GM11168 (cell line): ENCODE data around the gene HOXB7.

Source experiments
- in situ Hi-C: fragments of 300-500 bp; cut with MboI; formaldehyde crosslinking; loops from one replicate; pipeline ENCODE4 v1.12.0; 2022; ENCODE audit warnings: low sequenced_read_pairs; ENCODE audit not compliant: unreplicated experiment

HOXB7 gene

DNA sequence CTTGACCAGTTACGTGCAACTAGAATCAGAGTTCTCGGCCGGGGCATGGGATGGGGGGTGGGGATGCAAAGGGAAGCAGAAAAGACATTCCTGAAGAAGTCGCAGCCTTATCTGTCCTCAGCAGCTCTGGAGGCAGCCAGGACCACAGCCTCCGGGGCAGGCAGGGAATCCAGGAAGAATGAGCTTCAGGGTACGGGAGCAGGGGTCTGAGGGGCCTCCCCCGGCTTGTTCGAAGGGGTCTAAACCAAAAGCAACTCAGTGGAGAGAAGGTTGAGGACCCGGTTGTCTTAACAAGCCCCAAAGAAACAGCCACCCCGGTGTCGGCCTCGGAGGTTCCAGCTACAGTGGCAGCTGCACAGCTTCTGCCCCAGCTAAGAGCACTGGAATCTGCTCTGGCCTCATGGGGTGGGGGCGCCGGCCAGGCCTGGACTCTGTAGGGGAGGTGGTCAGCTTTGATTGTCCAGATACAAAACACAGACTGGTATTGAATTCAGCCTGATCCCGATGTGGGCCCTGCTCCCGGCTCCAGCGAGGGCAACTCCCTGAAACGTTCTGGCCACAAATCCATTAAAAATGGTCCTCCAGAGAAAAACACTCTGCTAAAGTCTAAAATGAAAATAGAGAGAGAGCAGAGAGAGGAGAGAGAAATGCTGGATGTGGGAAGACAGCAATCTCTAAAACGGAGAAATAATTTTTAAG is 40.3 kb downstream of the HOXB7 start:
- in situ Hi-C loops: no loop called here

DNA sequence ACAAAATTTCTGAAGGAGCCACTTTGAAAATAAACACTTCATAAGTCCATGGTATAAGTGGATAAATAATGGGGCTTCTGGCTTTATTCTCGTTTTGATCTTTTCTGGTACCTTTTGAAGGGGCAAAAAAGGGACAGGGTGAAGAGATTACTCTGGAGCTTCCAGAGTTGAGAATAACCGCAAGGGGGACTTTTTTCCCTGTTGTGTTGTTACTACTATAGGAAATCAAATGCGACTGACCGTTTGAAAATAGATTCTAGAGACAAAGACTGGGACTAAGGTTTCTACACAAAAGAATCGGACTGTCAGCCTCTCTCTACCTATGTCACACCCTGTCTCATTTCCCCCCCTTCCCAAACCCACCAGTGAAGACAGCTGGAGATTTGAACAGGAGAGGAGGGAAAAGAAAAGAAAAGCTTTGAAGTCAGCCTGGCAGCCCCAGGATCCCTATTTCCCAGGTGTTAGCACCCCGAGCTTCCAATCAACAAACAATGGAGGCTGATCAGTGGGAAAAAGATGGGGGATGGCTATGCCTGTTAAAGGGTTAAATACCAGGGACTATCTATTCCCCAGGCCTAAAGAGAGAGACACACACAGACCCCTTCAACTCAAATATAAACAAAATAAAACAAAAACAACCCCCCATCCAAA is 41.0 kb downstream of the HOXB7 start:
- in situ Hi-C loops: no loop called here

DNA sequence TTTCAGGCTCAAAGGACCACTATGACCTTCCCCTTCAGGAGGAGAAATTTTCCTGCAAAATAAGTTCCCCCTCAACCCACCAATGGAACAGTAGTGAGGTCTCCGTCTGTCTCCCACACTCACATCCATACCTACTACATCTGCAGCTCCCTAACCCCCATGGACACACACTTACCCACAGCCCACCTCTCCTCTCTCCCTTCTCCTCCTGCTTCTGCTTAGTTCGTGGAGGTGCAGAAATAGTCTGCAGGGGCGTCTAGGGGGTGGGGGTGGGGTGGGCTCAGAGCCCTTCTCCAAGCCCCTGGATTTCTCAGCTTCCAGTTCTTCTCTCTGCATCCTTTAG is 41.6 kb downstream of the HOXB7 start:
- in situ Hi-C loops: no loop called here

DNA sequence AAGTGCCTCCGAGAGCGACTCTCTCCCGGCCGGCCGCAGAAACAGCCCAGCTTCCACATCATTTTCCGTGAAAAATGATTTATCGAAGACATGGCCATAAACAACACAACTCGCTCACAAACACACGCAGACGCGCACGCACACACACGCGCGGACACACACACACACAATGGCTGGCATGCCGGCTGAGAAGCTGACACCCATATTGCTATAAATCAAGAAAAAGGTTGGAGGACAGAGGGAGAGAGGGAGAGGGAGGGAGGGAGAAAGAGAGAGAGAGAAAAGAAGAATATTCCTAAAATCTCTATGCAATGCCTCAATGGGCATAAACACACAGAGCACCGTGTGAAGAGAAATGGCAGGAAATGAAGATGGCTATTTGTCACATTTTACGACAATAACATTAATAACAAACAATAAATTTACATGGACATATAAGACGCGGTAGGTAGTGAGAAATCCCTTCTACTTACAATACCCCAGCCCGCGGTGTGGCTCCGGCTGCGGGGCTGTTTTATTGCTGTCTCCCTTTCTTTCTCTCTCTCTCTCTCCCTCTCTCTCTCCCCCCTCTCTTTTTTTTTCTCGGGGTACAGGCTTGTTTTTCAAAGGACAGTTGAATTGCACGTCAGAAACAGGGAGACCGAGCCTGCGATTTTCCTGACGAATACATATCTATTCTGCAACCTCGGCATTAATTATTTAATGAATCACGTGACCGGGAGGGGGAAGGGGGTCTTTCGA is 42.1 kb downstream of the HOXB7 start:
- in situ Hi-C loops: no loop called here

DNA sequence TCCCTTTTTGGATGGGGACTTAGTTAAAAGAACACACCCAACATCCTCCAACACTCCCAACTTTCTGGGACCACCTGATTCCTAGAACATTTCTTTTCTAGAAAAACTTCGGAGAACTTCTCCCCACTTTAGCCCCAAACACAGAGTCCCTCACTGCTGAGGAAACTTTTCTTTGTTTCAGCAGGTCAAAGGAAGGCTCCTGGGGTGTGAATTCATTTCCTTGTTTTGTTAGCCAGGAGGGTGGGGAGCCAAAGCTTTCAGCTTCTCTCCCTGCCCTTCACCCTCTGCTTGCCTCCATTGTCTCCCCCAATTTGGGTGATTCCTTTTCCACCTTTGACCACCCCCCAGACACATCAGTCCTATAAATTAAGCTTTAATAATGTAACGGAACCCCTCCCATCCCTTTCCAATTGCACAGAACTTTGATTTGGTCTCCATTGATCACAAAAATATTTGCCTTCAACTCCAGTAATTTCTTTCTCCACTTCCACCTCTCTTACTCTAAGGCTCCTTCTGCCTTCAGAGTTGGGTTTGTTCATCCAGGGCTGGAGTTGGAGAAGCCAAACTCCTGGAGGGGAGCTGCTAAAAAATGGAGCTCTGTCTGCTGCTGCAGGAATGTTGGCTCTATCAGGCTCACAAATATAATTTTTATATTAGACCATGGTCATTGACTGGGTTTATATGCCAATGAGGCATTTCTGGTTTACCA is 43.0 kb downstream of the HOXB7 start:
- in situ Hi-C loops: no loop called here

DNA sequence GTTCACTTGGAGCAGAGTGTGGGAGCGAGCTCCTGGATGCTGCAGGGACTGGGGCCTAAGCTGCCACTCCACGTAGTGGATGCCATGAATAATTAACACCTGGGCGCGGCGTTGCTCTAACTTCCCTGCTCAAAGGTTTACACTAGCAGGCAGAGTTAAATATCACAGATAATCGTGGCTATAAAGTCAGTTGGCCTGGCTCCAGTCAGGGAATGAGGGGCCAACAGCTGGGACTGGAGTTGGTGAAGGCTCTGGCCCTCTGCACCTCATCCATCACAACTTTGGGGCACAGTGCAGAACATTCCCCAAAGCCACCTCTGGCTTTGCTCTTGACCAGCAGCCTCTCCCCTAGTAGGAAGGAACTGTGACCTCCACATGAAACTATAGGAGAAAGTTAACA is 43.6 kb downstream of the HOXB7 start:
- in situ Hi-C loops: no loop called here

DNA sequence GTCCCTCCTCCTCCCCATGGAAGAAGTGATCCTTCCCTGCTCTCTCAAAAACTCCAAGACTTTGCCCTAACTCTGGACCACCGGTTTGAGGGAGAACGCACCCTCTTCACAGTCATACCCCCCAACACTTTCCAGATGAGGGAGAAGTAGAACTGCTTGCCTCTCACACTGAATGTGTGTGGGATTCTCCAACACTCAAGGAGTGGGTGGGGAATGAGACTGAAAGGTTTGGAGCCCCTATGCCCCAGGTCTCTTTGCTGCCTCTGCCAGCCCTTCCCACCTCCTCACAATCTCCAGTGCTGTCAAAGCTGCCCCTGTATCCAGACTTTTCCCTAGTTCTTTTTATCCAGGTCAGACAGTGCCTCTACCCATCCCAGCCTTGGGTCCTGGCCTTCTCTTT is 44.1 kb downstream of the HOXB7 start:
- in situ Hi-C loops: no loop called here

DNA sequence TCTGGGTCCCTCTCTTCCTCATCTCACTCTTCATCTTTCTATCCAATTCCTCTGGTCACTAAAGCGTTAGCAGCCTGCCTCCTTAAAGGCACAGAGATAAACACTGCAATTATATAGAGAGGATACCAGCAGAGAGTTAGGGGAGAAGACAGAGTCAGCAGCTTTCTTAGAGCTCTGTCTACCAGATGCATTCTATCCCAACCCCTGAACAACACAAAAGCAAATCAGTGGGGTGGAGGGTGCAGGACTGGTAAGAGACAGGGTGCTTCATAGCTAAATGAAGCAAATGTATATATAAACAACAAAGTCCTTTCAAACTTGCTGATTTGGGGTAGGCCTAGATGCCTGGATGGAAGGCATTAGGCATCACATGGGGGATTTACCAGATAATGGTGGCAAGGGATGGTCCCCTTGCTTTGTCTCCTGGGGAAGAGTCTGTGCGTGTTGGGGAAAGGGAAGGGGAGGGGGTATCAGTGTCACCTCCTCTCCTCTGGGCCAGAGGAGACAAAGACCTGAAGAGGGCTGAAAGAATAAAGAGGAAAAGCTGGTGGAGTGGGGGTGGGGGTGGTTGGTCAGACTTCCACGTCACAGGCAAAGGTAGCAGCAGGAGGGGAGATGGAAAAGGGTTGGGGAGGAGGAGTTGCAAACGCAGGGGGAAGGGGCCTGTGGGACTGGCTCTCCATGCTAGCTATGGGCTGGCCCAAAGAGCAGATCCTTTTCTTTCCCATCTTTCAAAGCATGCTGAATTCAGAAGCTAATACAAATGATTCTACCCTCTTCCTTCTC is 44.7 kb downstream of the HOXB7 start:
- in situ Hi-C loops: no loop called here

DNA sequence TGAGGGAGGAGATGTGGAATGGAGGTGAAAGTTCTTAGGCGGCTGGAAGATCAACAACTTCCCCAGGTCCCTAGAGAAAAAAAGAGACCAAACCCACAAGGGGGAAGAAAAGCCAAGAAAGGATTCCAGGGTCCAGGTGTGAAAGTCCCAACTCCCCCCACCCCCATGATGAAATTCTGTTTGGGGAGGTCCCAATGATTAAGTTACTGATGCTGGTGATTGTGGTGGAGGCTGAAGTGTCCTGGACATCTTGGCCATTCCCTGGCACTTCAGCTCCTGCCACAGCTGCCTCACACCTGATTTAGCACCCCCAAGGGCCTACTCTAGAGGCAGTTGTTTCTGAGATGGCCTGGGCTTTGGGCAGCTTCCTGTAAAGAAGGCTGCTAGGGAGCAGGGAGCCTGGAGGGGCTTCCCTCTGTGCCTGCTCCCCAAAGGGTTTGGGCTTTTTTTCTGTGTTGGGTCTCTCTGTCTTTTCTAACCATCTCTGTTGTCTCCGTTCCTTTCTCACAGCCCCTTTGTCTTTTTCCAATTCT is 45.7 kb downstream of the HOXB7 start:
- in situ Hi-C loops: no loop called here

DNA sequence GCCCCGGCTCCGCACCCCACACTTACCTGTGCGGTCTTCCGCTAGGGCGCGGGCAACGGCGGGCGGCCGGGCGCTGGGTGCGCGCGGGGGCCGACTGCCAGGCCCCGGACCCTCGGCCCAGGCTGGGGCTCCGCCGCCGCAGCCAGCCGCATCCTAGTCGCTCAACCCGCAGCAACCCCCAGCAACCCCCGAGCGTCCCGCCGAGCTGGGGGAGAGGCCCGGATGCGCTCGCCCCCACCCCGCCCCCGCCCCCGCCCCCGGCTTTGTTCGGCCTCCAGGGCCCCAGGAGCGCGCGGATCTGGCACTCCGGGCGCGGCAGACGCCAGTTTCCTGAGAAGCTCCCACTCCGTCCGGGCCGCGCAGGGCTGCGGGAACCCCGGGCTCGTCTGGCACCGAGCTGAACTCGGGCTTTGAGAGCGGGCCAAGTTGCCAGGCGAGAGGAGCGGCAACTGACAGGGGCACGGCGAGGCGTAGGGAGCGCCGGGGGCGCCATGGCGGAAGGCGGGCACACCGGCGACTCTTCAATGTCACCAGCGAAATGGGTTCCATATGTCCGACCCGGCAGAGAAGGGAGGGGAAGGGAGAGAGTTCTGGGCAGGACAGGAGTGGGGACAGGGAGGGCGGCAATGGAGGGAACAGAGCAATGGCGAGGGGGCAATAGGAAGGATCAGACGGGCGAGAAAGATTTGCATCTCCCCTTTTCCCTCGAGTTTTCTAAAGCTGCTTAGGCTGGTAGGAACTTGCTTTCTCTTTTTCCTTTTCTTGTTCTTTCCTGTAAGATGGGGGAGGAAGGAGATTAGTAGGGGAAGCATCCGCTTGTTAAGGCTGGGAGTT is 46.4 kb downstream of the HOXB7 start:
- in situ Hi-C loops: no loop called here

DNA sequence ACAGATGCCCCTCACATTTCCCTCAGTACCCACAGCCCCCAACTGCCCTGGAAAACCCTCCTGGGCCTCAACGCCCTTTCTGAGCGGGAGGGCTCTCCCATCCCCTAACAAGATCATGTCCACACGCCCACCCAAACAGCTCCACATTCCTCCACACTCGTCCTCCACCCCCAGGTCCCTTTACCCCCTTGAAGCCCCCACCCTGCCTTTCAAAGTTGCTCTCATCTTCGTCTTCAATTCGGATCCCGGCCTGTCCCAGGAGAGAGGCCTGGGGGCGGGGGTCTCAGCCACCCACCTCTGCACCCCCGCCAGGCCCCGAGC is 47.0 kb downstream of the HOXB7 start:
- in situ Hi-C loops: no loop called here

DNA sequence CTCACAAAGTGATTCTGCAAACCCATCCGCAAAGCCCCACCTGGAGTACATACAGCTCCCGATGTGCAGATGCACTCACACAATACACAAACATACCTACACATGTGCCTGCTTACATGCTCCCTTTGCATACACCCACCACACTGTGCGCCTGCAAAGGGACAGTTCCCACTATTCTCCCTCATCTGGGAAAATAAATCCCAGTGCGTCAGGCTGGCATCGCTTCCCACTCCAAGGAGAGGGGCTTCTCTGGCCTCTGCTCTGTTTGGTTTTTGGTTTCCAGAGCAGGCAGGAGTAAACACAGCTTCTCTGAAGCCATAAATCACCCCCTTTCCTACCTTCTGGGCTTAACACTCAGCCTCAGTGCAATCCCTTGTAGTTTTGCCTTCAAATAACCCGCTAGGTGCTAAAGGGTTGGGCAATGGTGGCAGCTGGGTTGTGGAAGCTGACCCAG is 47.4 kb downstream of the HOXB7 start:
- in situ Hi-C loops: no loop called here

DNA sequence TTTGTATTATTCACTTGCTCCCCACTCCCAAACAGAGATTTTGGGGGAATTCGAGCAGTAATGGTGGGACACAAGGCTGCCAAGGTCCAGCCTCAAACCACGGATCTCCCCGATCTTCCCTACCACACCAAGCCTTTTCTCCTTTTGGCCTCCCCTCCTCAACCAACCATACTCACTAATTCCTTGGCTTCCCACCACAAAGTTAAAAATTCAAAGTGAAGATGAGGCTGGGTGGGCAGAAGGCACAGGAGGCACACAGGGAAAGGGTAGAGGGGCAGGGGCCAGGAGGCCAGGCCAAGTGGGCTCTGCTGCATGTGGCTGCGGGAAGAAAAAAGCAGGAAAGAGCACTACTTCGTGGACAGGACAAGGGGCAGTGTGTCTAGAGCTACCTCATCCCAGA is 47.9 kb downstream of the HOXB7 start:
- in situ Hi-C loops: no loop called here

DNA sequence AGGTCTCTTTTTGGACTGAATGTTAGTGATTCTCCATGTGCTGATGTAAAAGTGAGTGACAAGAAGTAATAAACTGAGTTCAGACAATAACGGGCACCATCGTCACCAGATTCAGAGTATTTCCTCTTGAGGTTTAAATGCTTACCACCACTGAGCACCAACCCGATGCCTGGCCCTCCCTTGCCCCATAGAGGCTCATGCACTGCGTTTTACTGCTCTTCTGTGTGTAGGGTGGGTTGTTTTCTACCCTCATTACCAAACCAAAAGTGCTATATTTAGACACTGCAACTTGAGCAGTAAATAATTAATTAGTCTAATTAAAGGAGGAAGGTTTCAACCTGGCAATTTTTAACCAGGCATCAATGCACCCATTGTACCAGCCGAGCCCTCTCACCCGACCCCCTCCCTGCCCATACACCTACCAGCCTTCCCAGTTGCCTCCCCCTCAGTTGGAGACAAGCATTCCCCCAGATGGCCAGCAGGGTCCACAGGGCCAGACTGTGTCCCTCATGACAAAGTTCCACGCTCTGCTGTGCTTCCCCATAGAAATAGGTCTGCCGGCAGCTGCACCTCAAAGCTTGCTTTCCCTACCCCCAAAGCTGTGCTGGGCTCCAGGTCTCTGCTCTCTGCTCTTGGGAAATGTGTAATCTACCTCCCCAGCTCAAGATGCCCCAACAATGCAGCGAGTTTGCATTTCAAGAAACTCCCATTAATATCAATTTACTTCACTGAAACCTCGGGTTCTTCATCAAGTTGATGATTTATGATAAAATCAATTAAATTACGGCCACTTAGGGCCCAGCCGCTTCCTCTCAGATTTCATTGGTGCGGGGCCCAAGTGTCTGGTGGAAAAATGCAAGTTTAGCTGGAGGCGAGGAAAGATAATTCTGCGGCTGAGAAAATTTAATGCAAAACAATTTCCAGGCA is 48.7 kb downstream of the HOXB7 start:
- in situ Hi-C loops: no loop called here

DNA sequence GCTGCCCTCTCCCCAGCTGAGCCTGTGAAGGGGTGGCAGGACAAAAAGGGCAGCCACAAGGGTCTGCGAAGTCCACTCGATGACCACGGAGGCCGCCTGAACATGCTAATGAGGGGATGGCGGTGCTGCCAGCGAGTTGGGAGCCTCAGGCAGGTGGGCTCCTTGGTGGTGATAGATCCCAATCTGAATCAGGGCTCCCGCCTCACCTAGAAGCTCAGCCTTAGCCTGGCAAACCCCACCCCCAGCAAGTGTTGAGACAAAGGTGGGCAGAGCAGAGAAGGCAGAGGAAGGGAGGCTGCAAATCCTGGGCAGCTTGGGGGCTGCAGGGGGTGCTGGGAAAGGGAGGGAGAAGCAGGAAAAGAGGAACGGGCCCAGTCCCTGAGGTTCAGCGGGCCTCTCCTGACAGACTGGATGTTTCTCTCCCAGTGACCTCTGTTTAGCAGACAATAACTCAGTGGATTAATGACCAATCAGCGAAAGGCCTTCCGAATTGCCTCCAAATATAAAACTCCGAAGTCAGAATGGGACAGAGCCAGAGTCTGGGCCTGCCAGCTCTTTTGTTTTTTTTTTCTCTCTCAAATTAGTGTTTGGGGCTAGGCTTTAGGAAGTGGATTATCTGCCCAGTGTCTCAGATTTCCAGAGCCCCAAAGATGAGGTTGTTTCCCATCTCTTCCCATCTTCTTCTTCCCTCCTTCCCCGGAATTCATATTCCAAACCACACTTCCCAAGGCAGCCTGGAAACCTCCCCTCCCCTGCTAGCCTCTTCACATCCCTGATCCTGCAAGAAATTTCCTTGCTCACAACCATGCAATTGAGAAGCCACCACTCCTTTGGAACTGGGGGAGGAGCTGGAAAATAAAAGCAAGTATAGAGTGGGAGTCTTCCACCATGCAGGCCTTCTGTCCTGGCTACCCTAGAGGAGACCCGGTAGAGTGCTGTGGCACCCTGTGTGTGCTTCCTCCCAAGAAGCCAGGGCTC is 50.7 kb downstream of the HOXB7 start:
- in situ Hi-C loops: no loop called here

DNA sequence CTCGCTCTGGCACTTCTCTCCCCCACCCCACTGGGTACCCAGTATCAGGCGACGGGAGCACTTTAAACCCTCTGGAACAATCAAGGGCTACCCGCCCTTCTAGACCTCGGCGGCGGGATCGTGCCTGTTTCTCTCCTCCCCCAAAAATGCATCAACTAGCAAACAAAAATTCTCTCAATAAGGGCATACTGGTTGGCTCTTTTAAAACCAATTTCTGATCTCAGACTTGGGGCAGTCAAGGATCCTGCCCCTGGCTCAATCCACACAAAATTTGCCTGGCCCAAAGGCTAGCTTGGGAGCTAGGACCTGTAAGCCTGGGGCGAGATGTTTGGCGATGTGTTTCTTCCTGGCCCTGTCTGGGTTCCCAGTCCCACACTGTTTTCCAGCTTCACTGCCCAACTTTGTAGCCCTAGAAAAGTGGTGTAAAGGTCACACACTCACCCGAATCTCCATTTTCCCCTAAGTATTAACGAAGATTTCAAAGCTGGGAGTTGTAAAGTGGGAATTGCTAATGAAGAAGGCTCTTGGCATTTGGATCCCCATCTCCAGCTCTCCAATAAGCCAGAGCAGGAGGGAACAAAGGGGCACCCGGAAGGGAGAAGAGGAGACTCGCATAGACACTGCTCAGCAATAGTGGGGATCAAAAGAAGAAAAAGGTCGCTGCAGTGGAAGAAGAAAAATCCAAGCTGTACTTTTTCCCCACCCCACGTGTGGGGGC is 51.5 kb downstream of the HOXB7 start:
- in situ Hi-C loops: no loop called here

DNA sequence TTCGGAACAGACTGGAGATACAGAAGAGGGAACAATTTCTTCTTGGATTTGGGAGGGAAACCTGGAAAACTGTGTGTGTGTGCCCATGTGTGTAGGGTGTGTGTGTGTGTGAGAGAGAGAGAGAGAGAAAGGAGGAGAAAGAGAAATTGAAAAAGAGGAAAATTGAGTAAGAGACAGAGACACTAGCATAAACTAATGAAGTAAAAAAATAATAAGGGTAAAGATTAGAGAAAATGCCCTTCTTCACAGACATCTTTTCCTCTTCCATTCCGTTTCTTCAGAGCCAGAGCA is 52.0 kb downstream of the HOXB7 start:
- in situ Hi-C loops: no loop called here
